Measurements from ENCODE around the gene TAS2R19.
"Not testable (repeated sequence)": the region's sequence is repeated elsewhere in the genome, so short reads cannot be mapped to it uniquely, and the experiment has no call there.

Gene TAS2R19, protein sequence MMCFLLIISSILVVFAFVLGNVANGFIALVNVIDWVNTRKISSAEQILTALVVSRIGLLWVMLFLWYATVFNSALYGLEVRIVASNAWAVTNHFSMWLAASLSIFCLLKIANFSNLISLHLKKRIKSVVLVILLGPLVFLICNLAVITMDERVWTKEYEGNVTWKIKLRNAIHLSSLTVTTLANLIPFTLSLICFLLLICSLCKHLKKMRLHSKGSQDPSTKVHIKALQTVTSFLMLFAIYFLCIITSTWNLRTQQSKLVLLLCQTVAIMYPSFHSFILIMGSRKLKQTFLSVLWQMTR

DNA sequence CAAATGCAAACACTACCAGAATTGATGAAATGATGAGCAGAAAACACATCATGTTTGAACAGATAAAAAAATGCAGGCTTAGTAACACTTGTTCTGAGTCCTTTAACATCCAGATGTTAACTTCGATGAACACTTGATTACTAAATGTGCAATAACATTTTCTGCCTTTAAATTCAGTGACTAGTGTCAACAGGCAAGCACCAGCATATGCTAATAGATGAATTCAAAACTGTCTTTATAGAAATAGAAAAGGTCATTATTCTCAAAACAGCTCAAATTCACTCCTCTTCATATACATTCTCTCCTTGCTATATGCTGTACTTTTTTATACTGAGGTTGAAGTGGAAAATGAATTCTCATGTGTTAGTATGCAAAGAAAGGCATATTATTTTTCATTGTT lies at the start of gene TAS2R19:
Gene TAS2R19 (minus strand): TSS at position 101 of the 400 bp plus-strand sequence. CDS start 49 bp downstream, at position 52.
- Histone ChIP-seq H3K4me1 (ENCODE audit: insufficient read depth, poor library complexity, severe bottlenecking) (no peaks in the 10 kb centered on the region), H3K9me3 (ENCODE audit: severe bottlenecking) (no peaks in the 10 kb centered on the region), H3K27me3 (ENCODE audit: insufficient read depth, poor library complexity, severe bottlenecking) (no peaks in the 10 kb centered on the region), H3K4me3 (ENCODE audit: severe bottlenecking) (no peak within 1 kb of the TSS), H3K27ac (ENCODE audit: poor library complexity, severe bottlenecking) (no peak within 1 kb of the TSS), H3K36me3 (ENCODE audit: low read depth) (no peaks in the 10 kb centered on the region)
- TF ChIP-seq CTCF (IDR thresholded peaks at IDR 0.05; ENCODE audit: poor library complexity, severe bottlenecking) = no peak
- no peak for DNase-seq (ENCODE audit: low spot score)
- no peak for ATAC-seq (ENCODE audit: low read depth)

- no peak overlapping the region for H3K4me3 ChIP-seq (ENCODE audit: severe bottlenecking)
- DNase-seq (ENCODE audit: low spot score) (no peak), ATAC-seq (ENCODE audit: low read depth) (no peak)
- H3K9me3 ChIP-seq (ENCODE audit: severe bottlenecking) = no peaks in the 10 kb centered on the region
- H3K4me1 ChIP-seq (ENCODE audit: insufficient read depth, poor library complexity, severe bottlenecking) = no peaks in the 10 kb centered on the region
- H3K36me3 ChIP-seq (ENCODE audit: low read depth) = no peaks in the 10 kb centered on the region
- no peak overlapping the region for H3K27ac ChIP-seq (ENCODE audit: poor library complexity, severe bottlenecking)
- TF ChIP-seq CTCF (IDR thresholded peaks at IDR 0.05; ENCODE audit: poor library complexity, severe bottlenecking) = no peak
- no peaks in the 10 kb centered on the region for H3K27me3 ChIP-seq (ENCODE audit: insufficient read depth, poor library complexity, severe bottlenecking)
Measured at GRCh38 chr12:11071414-11071813, 49.0 kb upstream of the TAS2R19 start.

DNA sequence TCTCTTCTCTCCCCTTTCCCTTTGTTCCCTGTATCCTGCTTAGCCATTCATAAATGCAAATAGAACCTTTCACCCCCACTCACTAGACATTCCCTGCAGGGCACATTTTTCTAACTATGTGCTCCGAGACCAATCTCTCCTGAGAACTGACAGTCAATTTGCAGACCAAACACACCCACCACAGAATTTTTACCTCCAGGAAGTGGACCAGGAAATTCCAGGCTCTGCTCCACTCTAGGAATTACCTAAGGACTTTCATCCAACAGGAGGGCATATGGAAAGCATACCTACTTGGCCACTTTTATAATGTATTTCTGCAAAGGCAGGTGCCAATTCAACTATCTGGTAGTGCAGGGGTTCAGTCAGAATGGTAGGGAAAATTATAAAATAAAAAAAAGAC lies 48.6 kb upstream of the TAS2R19 start:
- no peak for ATAC-seq (ENCODE audit: low read depth)
- no peak for TF ChIP-seq CTCF (IDR thresholded peaks at IDR 0.05; ENCODE audit: poor library complexity, severe bottlenecking)
- Histone ChIP-seq H3K9me3 (ENCODE audit: severe bottlenecking) (no peaks in the 10 kb centered on the region), H3K27ac (ENCODE audit: poor library complexity, severe bottlenecking) (no peak overlapping the region), H3K36me3 (ENCODE audit: low read depth) (no peaks in the 10 kb centered on the region), H3K4me1 (ENCODE audit: insufficient read depth, poor library complexity, severe bottlenecking) (no peaks in the 10 kb centered on the region), H3K4me3 (ENCODE audit: severe bottlenecking) (no peak overlapping the region), H3K27me3 (ENCODE audit: insufficient read depth, poor library complexity, severe bottlenecking) (no peaks in the 10 kb centered on the region)
- DNase-seq (ENCODE audit: low spot score) = no peak

GRCh38 chr12:11069854-11070365 lies 47.5 kb upstream of the TAS2R19 start:
- no peaks in the 10 kb centered on the region for H3K36me3 ChIP-seq (ENCODE audit: low read depth)
- no peak for TF ChIP-seq CTCF (IDR thresholded peaks at IDR 0.05; ENCODE audit: poor library complexity, severe bottlenecking)
- no peaks in the 10 kb centered on the region for H3K4me1 ChIP-seq (ENCODE audit: insufficient read depth, poor library complexity, severe bottlenecking)
- no peak overlapping the region for H3K4me3 ChIP-seq (ENCODE audit: severe bottlenecking)
- no peak overlapping the region for H3K27ac ChIP-seq (ENCODE audit: poor library complexity, severe bottlenecking)
- DNase-seq (ENCODE audit: low spot score) (no peak), ATAC-seq (ENCODE audit: low read depth) (no peak)
- no peaks in the 10 kb centered on the region for H3K27me3 ChIP-seq (ENCODE audit: insufficient read depth, poor library complexity, severe bottlenecking)
- no peaks in the 10 kb centered on the region for H3K9me3 ChIP-seq (ENCODE audit: severe bottlenecking)

DNA sequence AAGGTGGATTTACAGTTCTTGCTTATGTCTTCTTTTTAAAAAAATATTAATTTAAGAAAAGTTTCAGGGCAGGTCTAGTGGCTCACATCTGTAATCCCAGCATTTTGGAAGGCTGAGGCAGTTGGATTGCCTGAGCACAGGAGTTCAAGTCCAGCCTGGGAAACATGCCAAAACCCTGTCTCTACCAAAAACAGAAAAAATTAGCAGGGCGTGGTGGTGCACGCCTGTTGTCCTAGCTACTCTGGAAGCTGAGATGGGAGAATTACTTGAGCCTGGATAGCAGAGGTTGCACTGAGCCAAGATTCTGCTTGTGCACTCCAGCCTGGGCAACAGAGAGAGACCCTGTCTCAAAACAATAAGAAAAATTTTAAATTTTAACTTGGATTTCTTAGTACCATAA lies 45.1 kb upstream of the TAS2R19 start:
- Histone ChIP-seq H3K36me3 (ENCODE audit: low read depth) (no peaks in the 10 kb centered on the region), H3K4me3 (ENCODE audit: severe bottlenecking) (no peak overlapping the region), H3K4me1 (ENCODE audit: insufficient read depth, poor library complexity, severe bottlenecking) (no peaks in the 10 kb centered on the region), H3K27me3 (ENCODE audit: insufficient read depth, poor library complexity, severe bottlenecking) (no peaks in the 10 kb centered on the region), H3K9me3 (ENCODE audit: severe bottlenecking) (no peaks in the 10 kb centered on the region), H3K27ac (ENCODE audit: poor library complexity, severe bottlenecking) (no peak overlapping the region)
- ATAC-seq (ENCODE audit: low read depth) = no peak
- no peak for TF ChIP-seq CTCF (IDR thresholded peaks at IDR 0.05; ENCODE audit: poor library complexity, severe bottlenecking)
- no peak for DNase-seq (ENCODE audit: low spot score)

DNA sequence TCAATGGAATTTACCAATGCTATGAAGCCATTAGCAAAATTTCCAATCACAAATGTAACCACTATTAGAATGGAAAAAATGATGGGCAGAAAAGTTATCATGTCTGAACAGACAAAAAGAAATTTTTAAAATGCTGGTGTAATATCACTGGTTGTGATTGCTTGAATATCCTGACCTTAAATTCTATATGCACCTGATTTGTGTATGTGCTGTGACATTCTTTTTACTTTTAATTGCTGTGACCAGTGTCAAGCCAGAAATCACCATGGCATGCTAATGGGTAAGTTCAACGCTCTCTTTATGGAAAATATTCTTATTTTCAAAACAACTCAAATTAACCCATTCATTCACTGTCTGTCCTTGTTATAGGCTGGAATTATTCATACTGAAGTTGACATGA lies 39.8 kb upstream of the TAS2R19 start, which contains the start of gene TAS2R46:
Gene TAS2R46 (minus strand): TSS at position 101 of the 400 bp plus-strand sequence. CDS start 0 bp downstream, at position 101.
- H3K4me3 ChIP-seq (ENCODE audit: severe bottlenecking); ATAC-seq (ENCODE audit: low read depth); DNase-seq (ENCODE audit: low spot score); H3K9me3 ChIP-seq (ENCODE audit: severe bottlenecking); H3K36me3 ChIP-seq (ENCODE audit: low read depth); H3K27me3 ChIP-seq (ENCODE audit: insufficient read depth, poor library complexity, severe bottlenecking); H3K27ac ChIP-seq (ENCODE audit: poor library complexity, severe bottlenecking); H3K4me1 ChIP-seq (ENCODE audit: insufficient read depth, poor library complexity, severe bottlenecking): not testable (repeated sequence)
